GM10266 (cell line): ENCODE measurements around the gene PDE6A.

Experiments used
- DNase-seq: peaks from one replicate; pipeline ENCODE4 v3.0.0; 2012; ENCODE audit errors: extremely low spot score
- CTCF ChIP-seq: IDR thresholded peaks from 2 replicates; pipeline ENCODE4 v1.5.1; 2012; ENCODE audit warnings: mild to moderate bottlenecking, low read depth; ENCODE audit not compliant: control insufficient read depth, insufficient read depth; ENCODE audit errors: missing control alignments

Gene PDE6A

GRCh38 chr5:149922950-149923349, 21.6 kb downstream of the PDE6A start:
- no peak for TF ChIP-seq CTCF
- no peak for DNase-seq

- no peak for TF ChIP-seq CTCF
- DNase-seq = no peak
Observed at GRCh38 chr5:149921597-149921996, 23.0 kb downstream of the PDE6A start.

- no peak for TF ChIP-seq CTCF
- no peak for DNase-seq
Observed at GRCh38 chr5:149917073-149917676, 27.4 kb downstream of the PDE6A start.

GRCh38 chr5:149916334-149917072, 28.1 kb downstream of the PDE6A start:
- no peak for TF ChIP-seq CTCF
- DNase-seq = no peak

DNA sequence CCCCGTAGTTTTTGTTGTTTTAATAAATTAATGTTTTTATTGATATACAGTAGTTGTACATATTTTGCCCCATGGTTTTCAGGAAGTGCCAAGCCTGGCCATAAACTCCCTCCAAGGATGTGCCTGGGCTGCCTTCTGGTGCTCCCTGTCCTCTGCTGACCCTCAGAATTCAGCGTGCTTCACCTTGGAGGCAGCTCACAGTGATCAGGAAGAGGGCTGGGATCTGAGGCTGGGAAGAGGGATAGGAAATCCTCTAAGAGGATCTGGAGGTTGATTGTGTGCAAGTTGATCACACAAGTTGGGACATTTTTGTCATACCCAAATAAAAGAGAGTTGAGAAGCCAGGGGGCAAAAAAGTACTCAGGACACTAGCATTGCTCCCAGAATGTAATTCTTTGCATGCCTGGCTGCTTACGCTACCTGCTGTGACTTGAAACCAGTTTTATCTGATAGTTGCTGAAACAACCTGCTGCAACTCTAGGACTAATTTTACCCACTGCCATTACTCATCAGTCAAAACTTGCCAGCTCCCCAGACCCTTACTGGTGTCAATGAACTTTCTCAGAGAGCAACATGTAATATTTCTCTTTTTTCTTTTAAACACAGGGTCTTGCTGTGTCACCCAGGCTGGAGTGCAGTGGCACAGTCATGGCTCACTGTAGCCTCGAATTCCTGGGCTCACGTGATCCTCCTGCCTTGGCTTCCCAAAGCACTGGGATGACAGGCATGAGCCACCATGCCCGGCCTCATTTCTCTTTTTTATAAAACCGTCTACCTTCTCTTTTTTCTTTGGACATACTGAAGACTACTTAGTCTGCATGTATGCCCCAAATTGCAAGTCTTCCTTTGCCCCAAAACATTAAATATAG, 29.0 kb downstream of the PDE6A start:
- TF ChIP-seq CTCF = no peak
- DNase-seq = no peak

- DNase-seq = no peak
Observed at GRCh38 chr5:149913436-149914419, 30.9 kb downstream of the PDE6A start.

More at GRCh38 chr5:149913436-149914419, 30.9 kb downstream of the PDE6A start:
- TF ChIP-seq CTCF = no peak
